ENCODE results near the gene RNPC3. TPM values are rescaled to one million over a fixed set of nuclear protein-coding genes. Genes with fewer than 3 reads are reported as not detected.

The RNPC3 gene
- total and polyA plus RNA-seq, 2 of the 8 experiments (the other 6 are each of a cell fraction or from before 2014, with no cell fraction given): 10.9 to 12.8 TPM

DNA sequence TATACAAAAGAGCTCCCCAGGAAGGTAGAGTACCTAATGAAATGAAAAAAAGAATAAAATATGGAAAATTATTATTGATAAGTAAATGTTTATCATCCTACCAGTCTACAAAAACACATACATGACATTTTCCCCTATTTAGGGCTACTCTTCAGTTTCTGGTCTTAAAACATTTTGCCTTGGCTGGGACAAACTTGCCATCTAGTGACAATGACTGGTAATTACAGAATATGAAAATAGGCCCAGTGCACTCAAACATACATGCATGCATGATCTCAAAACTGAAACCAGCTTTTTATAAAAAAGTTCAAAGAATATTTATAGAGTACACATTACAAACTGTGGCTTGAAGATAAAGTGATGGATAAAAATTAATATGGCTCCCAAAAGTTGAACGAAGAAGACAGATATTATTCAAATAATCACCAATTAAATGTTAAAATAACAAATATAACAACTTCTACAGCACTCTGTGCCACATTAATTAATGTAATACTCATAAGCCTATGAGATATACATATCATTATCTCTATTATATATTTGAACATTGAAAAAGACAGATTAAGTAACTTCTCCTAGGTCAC lies 10.5 kb upstream of the RNPC3 start:
- ChIA-PET POLR2A (ENCODE audit: partially characterized antibody) (no interaction called here), CTCF (ENCODE audit: partially characterized antibody) (interaction anchor here (0.6 to 4.0 kb wide), 19 partner anchors 10 to 1529 kb away, joined by 3 to 26 read pairs (median 3); partner anchors contain the start of gene RNPC3)
- no peaks in the 10 kb centered on the region for H3K4me1 ChIP-seq (replicated peaks in 1 of 4; ENCODE audit: control insufficient read depth in 3 of 4, insufficient read depth in 4 of 4, low read length in 3 of 4)
- no peak overlapping the region for H2BK15ac ChIP-seq (ENCODE audit: low read length)
- H3K79me2 ChIP-seq (ENCODE audit: control insufficient read depth in 1 of 2, insufficient read depth in 2 of 2, low read length in 2 of 2): no peaks in the 10 kb centered on the region
- no peak overlapping the region for H4K8ac ChIP-seq (ENCODE audit: extremely low read depth, insufficient read depth, low read length)
- no peak overlapping the region for H3K4me3 ChIP-seq (ENCODE audit: extremely low read depth in 1 of 4, insufficient read depth in 2 of 4, low read depth in 3 of 4, low read length in 4 of 4)
- FAIRE-seq: peak; percentile 52
- H2AFZ ChIP-seq (ENCODE audit: low read length): no peak overlapping the region
- H2BK20ac ChIP-seq (ENCODE audit: low read length): no peak overlapping the region
- no peak overlapping the region for H2BK5ac ChIP-seq (ENCODE audit: low read depth, low read length)
- H2AK5ac ChIP-seq (ENCODE audit: low read depth, low read length): no peak overlapping the region
- H3K4ac ChIP-seq (replicated peaks; ENCODE audit: insufficient read length, low read depth, low read length): no peak overlapping the region
- H3K36me3 ChIP-seq (ENCODE audit: control insufficient read depth in 2 of 4, insufficient read depth in 4 of 4, low read length in 3 of 4): no peaks in the 10 kb centered on the region
- WGBS, 2 experiments (ENCODE audit: extremely low coverage in 1 of 2, insufficient coverage in 1 of 2, insufficient read length in 1 of 2, insufficient replicate concordance in 2 of 2, low coverage in 1 of 2, low lambda C conversion rate in 2 of 2, missing lambda C conversion rate in 1 of 2): 79% methylated on average over 1 of the region's 1 CpG; no CpG with 5 or more reads in 1 of the 2 experiments
- H4K91ac ChIP-seq (replicated peaks; ENCODE audit: insufficient read length, low read length): no peak overlapping the region
- no peak overlapping the region for H3K23ac ChIP-seq (ENCODE audit: insufficient read length)
- no peaks in the 10 kb centered on the region for H3K79me1 ChIP-seq (ENCODE audit: low read depth, low read length)
- H3K9me3 ChIP-seq (ENCODE audit: insufficient read depth in 2 of 2, low read depth in 1 of 2, low read length in 1 of 2): no peaks in the 10 kb centered on the region
- no peak overlapping the region for H3K56ac ChIP-seq (replicated peaks; ENCODE audit: insufficient read length, low read depth, low read length)
- H3K4me2 ChIP-seq (ENCODE audit: insufficient read depth in 1 of 2, low read depth in 2 of 2, low read length in 2 of 2): no peak overlapping the region
- no peak overlapping the region for H3K18ac ChIP-seq (ENCODE audit: extremely low read depth, low read length)
- TF ChIP-seq SAP30 (IDR thresholded peaks at IDR 0.05; ENCODE audit: insufficient read depth, insufficient replicate concordance, low read length): no peak
- TF ChIP-seq, protein P1, sequence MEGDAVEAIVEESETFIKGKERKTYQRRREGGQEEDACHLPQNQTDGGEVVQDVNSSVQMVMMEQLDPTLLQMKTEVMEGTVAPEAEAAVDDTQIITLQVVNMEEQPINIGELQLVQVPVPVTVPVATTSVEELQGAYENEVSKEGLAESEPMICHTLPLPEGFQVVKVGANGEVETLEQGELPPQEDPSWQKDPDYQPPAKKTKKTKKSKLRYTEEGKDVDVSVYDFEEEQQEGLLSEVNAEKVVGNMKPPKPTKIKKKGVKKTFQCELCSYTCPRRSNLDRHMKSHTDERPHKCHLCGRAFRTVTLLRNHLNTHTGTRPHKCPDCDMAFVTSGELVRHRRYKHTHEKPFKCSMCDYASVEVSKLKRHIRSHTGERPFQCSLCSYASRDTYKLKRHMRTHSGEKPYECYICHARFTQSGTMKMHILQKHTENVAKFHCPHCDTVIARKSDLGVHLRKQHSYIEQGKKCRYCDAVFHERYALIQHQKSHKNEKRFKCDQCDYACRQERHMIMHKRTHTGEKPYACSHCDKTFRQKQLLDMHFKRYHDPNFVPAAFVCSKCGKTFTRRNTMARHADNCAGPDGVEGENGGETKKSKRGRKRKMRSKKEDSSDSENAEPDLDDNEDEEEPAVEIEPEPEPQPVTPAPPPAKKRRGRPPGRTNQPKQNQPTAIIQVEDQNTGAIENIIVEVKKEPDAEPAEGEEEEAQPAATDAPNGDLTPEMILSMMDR (IDR thresholded peaks at IDR 0.05; ENCODE audit: control extremely low read depth in 1 of 3, insufficient read depth in 1 of 3, low read depth in 1 of 3, low read length in 3 of 3): peak in 2 of 3 experiments; percentile 44 to 61; a peak in 2 of 4 replicates
- peak; percentile 86 to 88 for TF ChIP-seq RAD21 (IDR thresholded peaks at IDR 0.05 in 1 of 2, conservative IDR thresholded peaks at IDR 0.05 in 1 of 2; ENCODE audit: low read depth in 2 of 2, low read length in 2 of 2)
- no peaks in the 10 kb centered on the region for H4K20me1 ChIP-seq (replicated peaks in 1 of 2; ENCODE audit: control insufficient read depth in 1 of 2, insufficient read depth in 2 of 2, low read length in 2 of 2)
- H3K23me2 ChIP-seq (ENCODE audit: low read depth, low read length): no peaks in the 10 kb centered on the region
- no peak overlapping the region for H2BK12ac ChIP-seq (ENCODE audit: low read depth, low read length)
- no peaks in the 10 kb centered on the region for H3K27me3 ChIP-seq (replicated peaks in 1 of 4; ENCODE audit: control insufficient read depth in 3 of 4, extremely low read depth in 1 of 4, insufficient read depth in 3 of 4, low read length in 3 of 4)
- H3K14ac ChIP-seq (ENCODE audit: insufficient read length): no peak overlapping the region
- H3K9ac ChIP-seq (replicated peaks in 1 of 4; ENCODE audit: extremely low read depth in 1 of 4, low read depth in 3 of 4, low read length in 3 of 4): no peak overlapping the region
- no peak overlapping the region for H2BK120ac ChIP-seq (replicated peaks; ENCODE audit: low read depth, low read length)
- H3K27ac ChIP-seq (ENCODE audit: low read depth, low read length): no peak overlapping the region
- H4K5ac ChIP-seq (ENCODE audit: insufficient read length, low read depth, low read length): no peak overlapping the region
- no peak for DNase-seq (ENCODE audit: low read depth in 1 of 2, low spot score in 2 of 2)

Data from H1 (cell line).